GM21360 (cell line): Measurements from ENCODE around the gene ARHGDIA.
A peak's percentile ranks its signal among the peaks of the same experiment; 100 is the strongest.

Source experiments
- ATAC-seq: cut with Tn5 transposase; IDR thresholded peaks from one replicate; pipeline ENCODE4 v1.9.1; 2021; ENCODE audit warnings: mild to moderate bottlenecking, moderate library complexity; ENCODE audit not compliant: unreplicated experiment

ARHGDIA gene

GRCh38 chr17:81865733-81866439 is 5.3 kb downstream of the ARHGDIA start:
- no peak for ATAC-seq

GRCh38 chr17:81865358-81865732 is 5.8 kb downstream of the ARHGDIA start:
- no peak for ATAC-seq

GRCh38 chr17:81863833-81864768 is 7.0 kb downstream of the ARHGDIA start:
- no peak for ATAC-seq

GRCh38 chr17:81863123-81863675 is 7.9 kb downstream of the ARHGDIA start:
- ATAC-seq = no peak

- peak; percentile 74 for ATAC-seq
Measured at GRCh38 chr17:81860756-81861568, 10.2 kb downstream of the ARHGDIA start.

GRCh38 chr17:81859906-81860755 is 11.0 kb downstream of the ARHGDIA start, which contains the start of gene P4HB:
Gene P4HB, minus strand, starts transcription at chr17:81860535. Its CDS starts 64 bp downstream, at chr17:81860471.
- peak; percentile 2 for ATAC-seq

GRCh38 chr17:81858967-81859905 is 11.9 kb downstream of the ARHGDIA start:
- ATAC-seq = no peak

- no peak for ATAC-seq
Measured at GRCh38 chr17:81858170-81858966, 12.8 kb downstream of the ARHGDIA start.

GRCh38 chr17:81854974-81855774 is 16.0 kb downstream of the ARHGDIA start:
- ATAC-seq = no peak

- no peak for ATAC-seq
Measured at GRCh38 chr17:81852237-81852636, 18.9 kb downstream of the ARHGDIA start.

GRCh38 chr17:81851423-81851822 is 19.7 kb downstream of the ARHGDIA start:
- ATAC-seq = no peak

- no peak for ATAC-seq
Measured at GRCh38 chr17:81849457-81849856, 21.7 kb downstream of the ARHGDIA start.

GRCh38 chr17:81846743-81847689 is 24.1 kb downstream of the ARHGDIA start:
- ATAC-seq = no peak

- no peak for ATAC-seq
Measured at GRCh38 chr17:81845881-81846742, 25.0 kb downstream of the ARHGDIA start.

- no peak for ATAC-seq
Measured at GRCh38 chr17:81845361-81845760, 25.8 kb downstream of the ARHGDIA start.
